H1 (cell line): ENCODE results near the gene GPC4. TPM values are rescaled to one million over a fixed set of nuclear protein-coding genes. Genes with fewer than 3 reads are reported as not detected.
A peak's percentile ranks its signal among the peaks of the same experiment; 100 is the strongest.

Source experiments
- CTCF ChIA-PET: fragments of 300-600 bp; sonication (Branson Sonifier 250); formaldehyde crosslinking; loops from one replicate; lab custom pipeline; 2021; ENCODE audit not compliant: partially characterized antibody; lab: Charles Lee
- POLR2A ChIA-PET: fragments of 300-600 bp; sonication (Branson Sonifier 250); formaldehyde crosslinking; loops from one replicate; lab custom pipeline; 2021; ENCODE audit warnings: inconsistent platforms; ENCODE audit not compliant: partially characterized antibody; lab: Charles Lee
- DNase-seq, 2 experiments: peaks; one replicate each; pipeline versions ENCODE4 v3.0.0 to v3.0.0-alpha.2; 2010 to 2022; ENCODE audit warnings: low spot score in 2 of 2, low read depth in 1 of 2, mixed read lengths in 1 of 2
- FAIRE-seq: peaks from 2 replicates; lab custom pipeline; 2011; peaks lifted over from hg19 to GRCh38; lab: Jason Lieb, UNC
- H2AFZ ChIP-seq: 2 replicates; pipeline ENCODE4 v1.8.1; 2012; ENCODE audit warnings: low read length, inconsistent platforms
- H2AK5ac ChIP-seq: 2 replicates; pipeline ENCODE4 v1.6.1; 2013; ENCODE audit warnings: low read depth, low read length
- H2BK120ac ChIP-seq: replicated peaks from 2 replicates; pipeline ENCODE3; 2013; ENCODE audit warnings: low read depth, low read length, inconsistent platforms
- H2BK12ac ChIP-seq: 2 replicates; pipeline ENCODE4 v1.6.1; 2013; ENCODE audit warnings: low read depth, low read length
- H2BK15ac ChIP-seq: 2 replicates; pipeline ENCODE4 v1.6.1; 2013; ENCODE audit warnings: low read length
- H2BK20ac ChIP-seq: 2 replicates; pipeline ENCODE4 v1.6.1; 2013; ENCODE audit warnings: low read length
- H2BK5ac ChIP-seq: 2 replicates; pipeline ENCODE4 v1.6.1; 2013; ENCODE audit warnings: low read depth, low read length
- H3K14ac ChIP-seq: 2 replicates; pipeline ENCODE4 v1.6.1; 2013; ENCODE audit warnings: inconsistent platforms; ENCODE audit not compliant: insufficient read length
- H3K18ac ChIP-seq: 2 replicates; pipeline ENCODE4 v1.6.1; 2013; ENCODE audit warnings: low read length; ENCODE audit errors: extremely low read depth
- H3K23ac ChIP-seq: 2 replicates; pipeline ENCODE4 v1.6.1; 2013; ENCODE audit warnings: inconsistent platforms; ENCODE audit not compliant: insufficient read length
- H3K23me2 ChIP-seq: 2 replicates; pipeline ENCODE4 v1.6.1; 2013; ENCODE audit warnings: low read depth, low read length
- H3K27ac ChIP-seq: 2 replicates; pipeline ENCODE4 v1.6.1; 2011; ENCODE audit warnings: low read depth, low read length, inconsistent platforms
- H3K27me3 ChIP-seq, 4 experiments: replicated peaks in 1 of 4; 1 replicate in 1 of 4; 2 replicates in 3 of 4; pipeline versions ENCODE4 v1.6.1 to v1.8.1; 2011 to 2013; ENCODE audit warnings: low read length in 3 of 4, mild to moderate bottlenecking in 3 of 4, inconsistent platforms in 2 of 4, mixed read lengths in 2 of 4, moderate library complexity in 1 of 4; ENCODE audit not compliant: control insufficient read depth in 3 of 4, insufficient read depth in 3 of 4; ENCODE audit errors: extremely low read depth in 1 of 4
- H3K36me3 ChIP-seq, 4 experiments: 2 replicates each; pipeline versions ENCODE4 v1.6.1 to v1.8.1; 2011 to 2013; ENCODE audit warnings: mild to moderate bottlenecking in 4 of 4, low read length in 3 of 4, moderate library complexity in 2 of 4, control low read depth in 1 of 4, inconsistent platforms in 1 of 4; ENCODE audit not compliant: insufficient read depth in 4 of 4, control insufficient read depth in 2 of 4
- H3K4ac ChIP-seq: replicated peaks from 2 replicates; pipeline ENCODE3; 2013; ENCODE audit warnings: low read length, low read depth, mixed read lengths, inconsistent platforms; ENCODE audit not compliant: insufficient read length
- H3K4me1 ChIP-seq, 4 experiments: replicated peaks in 1 of 4; 1 replicate in 1 of 4; 2 replicates in 3 of 4; pipeline versions ENCODE4 v1.6.1 to v1.8.1; 2011 to 2013; ENCODE audit warnings: low read length in 3 of 4, inconsistent platforms in 2 of 4, mixed read lengths in 1 of 4; ENCODE audit not compliant: insufficient read depth in 4 of 4, control insufficient read depth in 3 of 4
- H3K4me2 ChIP-seq, 2 experiments: 2 replicates each; pipeline versions ENCODE4 v1.6.1 to v1.8.1; 2011 to 2013; ENCODE audit warnings: low read depth in 2 of 2, low read length in 2 of 2, control low read depth in 1 of 2, inconsistent platforms in 1 of 2, mild to moderate bottlenecking in 1 of 2; ENCODE audit not compliant: insufficient read depth in 1 of 2
- H3K4me3 ChIP-seq, 4 experiments: fragments of 200-600, 300-600 bp in 1 of 4; sonication (generic), shearing (Covaris generic), sonication (Bioruptor Twin) in 1 of 4; 2 replicates each; pipeline versions ENCODE4 v1.5.1 to v1.8.1; 2011 to 2016; ENCODE audit warnings: low read length in 4 of 4, low read depth in 3 of 4, control low read depth in 2 of 4, inconsistent platforms in 2 of 4, mild to moderate bottlenecking in 2 of 4, mixed read lengths in 1 of 4, moderate library complexity in 1 of 4; ENCODE audit not compliant: insufficient read depth in 2 of 4; ENCODE audit errors: extremely low read depth in 1 of 4
- H3K56ac ChIP-seq: replicated peaks from 2 replicates; pipeline ENCODE3; 2013; ENCODE audit warnings: low read depth, mild to moderate bottlenecking, mixed read lengths, low read length, inconsistent platforms; ENCODE audit not compliant: insufficient read length
- H3K79me1 ChIP-seq: 2 replicates; pipeline ENCODE4 v1.6.1; 2013; ENCODE audit warnings: low read depth, low read length, control low read depth
- H3K79me2 ChIP-seq, 2 experiments: 2 replicates each; pipeline versions ENCODE4 v1.6.1 to v1.8.1; 2012 to 2013; ENCODE audit warnings: low read length in 2 of 2, mild to moderate bottlenecking in 2 of 2, inconsistent platforms in 1 of 2; ENCODE audit not compliant: insufficient read depth in 2 of 2, control insufficient read depth in 1 of 2
- H3K9ac ChIP-seq, 4 experiments: replicated peaks in 1 of 4; 1 replicate in 1 of 4; 2 replicates in 3 of 4; pipeline versions ENCODE4 v1.6.1 to v1.8.1; 2011 to 2013; ENCODE audit warnings: low read depth in 3 of 4, low read length in 3 of 4, control low read depth in 2 of 4, mild to moderate bottlenecking in 2 of 4, moderate library complexity in 2 of 4, inconsistent platforms in 1 of 4; ENCODE audit errors: extremely low read depth in 1 of 4
- H3K9me3 ChIP-seq, 2 experiments: 2 replicates each; pipeline versions ENCODE4 v1.6.1 to v1.8.1; 2012 to 2013; ENCODE audit warnings: mild to moderate bottlenecking in 2 of 2, moderate library complexity in 2 of 2, control low read depth in 1 of 2, inconsistent platforms in 1 of 2, low read depth in 1 of 2, low read length in 1 of 2, mixed read lengths in 1 of 2; ENCODE audit not compliant: insufficient read depth in 2 of 2
- H4K20me1 ChIP-seq, 2 experiments: replicated peaks in 1 of 2; 2 replicates each; pipeline versions ENCODE3 to v1.8.1; 2011 to 2013; ENCODE audit warnings: inconsistent platforms in 2 of 2, low read length in 2 of 2, mild to moderate bottlenecking in 1 of 2; ENCODE audit not compliant: insufficient read depth in 2 of 2, control insufficient read depth in 1 of 2
- H4K5ac ChIP-seq: 2 replicates; pipeline ENCODE4 v1.6.1; 2013; ENCODE audit warnings: low read length, low read depth, mixed read lengths, inconsistent platforms; ENCODE audit not compliant: insufficient read length
- H4K8ac ChIP-seq: 2 replicates; pipeline ENCODE4 v1.8.0; 2013; ENCODE audit warnings: mild to moderate bottlenecking, moderate library complexity, low read length, inconsistent platforms; ENCODE audit not compliant: insufficient read depth; ENCODE audit errors: extremely low read depth
- H4K91ac ChIP-seq: replicated peaks from 2 replicates; pipeline ENCODE3; 2013; ENCODE audit warnings: low read length, mixed read lengths, inconsistent platforms; ENCODE audit not compliant: insufficient read length
- CBX5 ChIP-seq: fragments of 300-800, 300-1000 bp; sonication (generic); IDR thresholded peaks from 2 replicates; pipeline ENCODE4 v1.7.1; 2016; ENCODE audit warnings: antibody characterized with exemption, low read length, low read depth
- CHD2 ChIP-seq: IDR thresholded peaks from 2 replicates; pipeline ENCODE4 v1.6.1; 2012; ENCODE audit warnings: low read length, improper control_type of control experiment
- JUN ChIP-seq: IDR thresholded peaks from 2 replicates; pipeline ENCODE4 v1.6.1; 2011; ENCODE audit warnings: low read depth, mild to moderate bottlenecking, improper control_type of control experiment, low read length
- JUND ChIP-seq: IDR thresholded peaks from 2 replicates; pipeline ENCODE4 v1.6.1; 2011; ENCODE audit warnings: mild to moderate bottlenecking, improper control_type of control experiment, low read length
- SAP30 ChIP-seq: fragments of 300-600 bp; sonication (generic); IDR thresholded peaks from 2 replicates; pipeline ENCODE4 v1.7.1; 2012; ENCODE audit warnings: low read length, moderate library complexity, mild to moderate bottlenecking, inconsistent platforms; ENCODE audit not compliant: insufficient read depth, insufficient replicate concordance
- SP1 ChIP-seq: IDR thresholded peaks from 2 replicates; pipeline ENCODE4 v1.6.1; 2011; ENCODE audit warnings: low read depth, low read length
- TBP ChIP-seq: IDR thresholded peaks from 2 replicates; pipeline ENCODE4 v1.6.1; 2011; ENCODE audit warnings: low read depth, low read length, improper control_type of control experiment
- YY1 ChIP-seq: IDR thresholded peaks from 2 replicates; pipeline ENCODE4 v1.6.1; 2011; ENCODE audit warnings: low read depth, mild to moderate bottlenecking, low read length
- WGBS, 2 experiments: shearing (Covaris generic) in 1 of 2; methylation state at CpG; one replicate each; pipeline versions ENCODE4 v1.1.6 to v1.1.7; 2013 to 2015; ENCODE audit warnings: low lambda C conversion rate in 2 of 2, mixed read lengths in 2 of 2, inconsistent platforms in 1 of 2, low coverage in 1 of 2, missing lambda C conversion rate in 1 of 2; ENCODE audit not compliant: insufficient replicate concordance in 2 of 2, insufficient coverage in 1 of 2, insufficient read length in 1 of 2; ENCODE audit errors: extremely low coverage in 1 of 2, missing lambda C conversion rate in 1 of 2; 5-methylcytosine and 5-hydroxymethylcytosine counted together
- polyA plus RNA-seq, 7 experiments: library from polyadenylated mRNA; depleted of rRNA in 3 of 7; stranded (reverse) in 5 of 7; unstranded in 2 of 7; fragments of >200 nt in 5 of 7; fragments of 200-250 nt in 2 of 7; gene quantifications; 1 replicate in 5 of 7; 2 replicates in 1 of 7; 4 replicates in 1 of 7; pipeline versions ENCODE4 v1.2.1 to v1.2.3, GENCODE V29; 2011 to 2013; ENCODE audit warnings: missing spikeins in 2 of 7, mixed read lengths in 2 of 7
- total RNA-seq: library from RNA; stranded (reverse); fragmentation: NEBNext Ultra II Directional; extraction: Animal tissue kit (Norgen Biotek cat#: 25700); gene quantifications from 2 replicates; pipeline ENCODE4 v1.2.1, GENCODE V29; 2021

Gene GPC4
- total and polyA plus RNA-seq, 2 of the 8 experiments (the other 6 are each of a cell fraction or from before 2014, with no cell fraction given), result 46.8 to 230 TPM

- Histone ChIP-seq H2BK5ac (no peak overlapping the region), H4K20me1 (peaks cover 10 to 16% of the 10 kb centered on the region in 2 experiments), H3K9ac (no peak overlapping the region), H2AFZ (no peak overlapping the region), H3K36me3 (no peaks in the 10 kb centered on the region), H2BK15ac (no peak overlapping the region), H3K23me2 (no peaks in the 10 kb centered on the region), H3K14ac (no peak overlapping the region), H3K4me2 (no peak overlapping the region), H3K4me3 (no peak overlapping the region), H3K56ac (no peak overlapping the region), H3K79me2 (peaks cover 4 to 94% of the 10 kb centered on the region in 2 experiments; a peak in 3 of 4 replicates), H4K91ac (no peak overlapping the region), H3K23ac (no peak overlapping the region), H2BK120ac (no peak overlapping the region), H4K5ac (no peak overlapping the region), H4K8ac (no peak overlapping the region), H3K4me1 (peaks cover 4 to 19% (median 8%) of the 10 kb centered on the region in 4 experiments; a peak in 5 of 7 replicates), H2BK12ac (no peak overlapping the region), H3K27ac (no peak overlapping the region), H3K27me3 (no peaks in the 10 kb centered on the region), H3K4ac (no peak overlapping the region), H3K18ac (no peak overlapping the region), H2BK20ac (no peak overlapping the region), H2AK5ac (no peak overlapping the region), H3K9me3 (no peaks in the 10 kb centered on the region), H3K79me1 (no peaks in the 10 kb centered on the region)
- 92% methylated on average over 3 of the region's 3 CpGs; no CpG with 5 or more reads in 1 of the 2 experiments for WGBS, 2 experiments
- peak; percentile 50 for FAIRE-seq
- POLR2A ChIA-PET, result no interaction called here
- TF ChIP-seq YY1, result no peak
- no peak for TF ChIP-seq CHD2
- TF ChIP-seq JUN, result no peak
- no peak for TF ChIP-seq TBP
- no peak for TF ChIP-seq CBX5
- TF ChIP-seq SAP30, result no peak
- TF ChIP-seq SP1, result no peak
- no peak for TF ChIP-seq JUND
- CTCF ChIA-PET, result interaction anchor here (0.6 kb wide), 1 partner anchor 324 kb away, joined by 3 read pairs; no protein-coding TSS in a partner anchor
- DNase-seq, result no peak
Measured at GRCh38 chrX:133346026-133346425, 69.3 kb downstream of the GPC4 start.
